ENCODE data around the gene PROCA1.

DNA sequence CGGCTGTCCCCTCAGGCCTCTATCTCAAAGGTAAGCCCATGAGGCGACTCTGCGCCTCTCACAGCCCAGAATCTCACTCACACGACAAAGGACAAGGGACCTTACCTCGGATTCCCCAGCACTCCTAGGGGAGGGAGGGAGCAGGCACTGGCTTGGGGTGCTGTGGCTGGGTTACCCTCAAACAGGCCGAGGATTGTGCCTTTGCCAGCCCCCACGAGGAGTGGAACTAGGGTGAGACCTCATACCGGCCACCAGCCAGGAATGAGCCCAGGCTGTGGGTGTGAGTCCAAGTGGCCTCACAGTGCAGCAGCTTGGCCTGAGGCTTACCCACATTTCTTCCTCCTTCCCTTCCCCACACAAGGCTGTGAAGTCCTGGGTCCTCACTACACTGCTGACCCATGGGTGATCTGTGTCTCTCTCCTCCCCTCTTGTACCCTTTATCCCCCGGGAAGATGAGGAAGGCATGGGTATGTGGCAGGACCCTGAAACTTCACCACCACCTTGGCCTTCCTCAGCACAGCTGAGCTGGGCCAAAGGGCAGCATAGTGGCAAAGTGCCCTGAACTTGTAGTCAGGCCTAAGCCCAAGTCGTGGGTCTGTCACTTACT lies 5.9 kb downstream of the PROCA1 start:
- TF ChIP-seq, protein P1, sequence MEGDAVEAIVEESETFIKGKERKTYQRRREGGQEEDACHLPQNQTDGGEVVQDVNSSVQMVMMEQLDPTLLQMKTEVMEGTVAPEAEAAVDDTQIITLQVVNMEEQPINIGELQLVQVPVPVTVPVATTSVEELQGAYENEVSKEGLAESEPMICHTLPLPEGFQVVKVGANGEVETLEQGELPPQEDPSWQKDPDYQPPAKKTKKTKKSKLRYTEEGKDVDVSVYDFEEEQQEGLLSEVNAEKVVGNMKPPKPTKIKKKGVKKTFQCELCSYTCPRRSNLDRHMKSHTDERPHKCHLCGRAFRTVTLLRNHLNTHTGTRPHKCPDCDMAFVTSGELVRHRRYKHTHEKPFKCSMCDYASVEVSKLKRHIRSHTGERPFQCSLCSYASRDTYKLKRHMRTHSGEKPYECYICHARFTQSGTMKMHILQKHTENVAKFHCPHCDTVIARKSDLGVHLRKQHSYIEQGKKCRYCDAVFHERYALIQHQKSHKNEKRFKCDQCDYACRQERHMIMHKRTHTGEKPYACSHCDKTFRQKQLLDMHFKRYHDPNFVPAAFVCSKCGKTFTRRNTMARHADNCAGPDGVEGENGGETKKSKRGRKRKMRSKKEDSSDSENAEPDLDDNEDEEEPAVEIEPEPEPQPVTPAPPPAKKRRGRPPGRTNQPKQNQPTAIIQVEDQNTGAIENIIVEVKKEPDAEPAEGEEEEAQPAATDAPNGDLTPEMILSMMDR (IDR thresholded peaks at IDR 0.05) = no peak
- TF ChIP-seq EP300 (IDR thresholded peaks at IDR 0.05) = no peak
- TF ChIP-seq POLR2AphosphoS5 (IDR thresholded peaks at IDR 0.05) = no peak

Data from suprapubic skin (tissue), 4 donors.